ENCODE data around the gene PIK3R6. TPM values are rescaled to one million over a fixed set of nuclear protein-coding genes. Genes with fewer than 3 reads are reported as not detected.

The PIK3R6 gene
- total and polyA plus RNA-seq, 7 experiments from 2014 or later, result 0.06 to 11.3 (median 0.43) TPM

- DNase-seq (no peak), ATAC-seq (no peak)
- Mint-ChIP-seq H3K36me3 (peaks cover 15 to 60% (median 46%) of the 10 kb centered on the region in 5 donors), H3K27me3 (no peaks in the 10 kb centered on the region), H3K4me1 (peaks cover 55 to 83% (median 70%) of the 10 kb centered on the region in 7 donors), H3K27ac (peak overlapping the region; percentile 19 to 99 (median 79)), H3K9me3 (peaks cover 0 to 5% (median 0%) of the 10 kb centered on the region in 11 donors), H3K4me3 (peak overlapping the region in 5 of 10 donors; percentile 23 to 79 (median 54))
- H3K27me3 ChIP-seq (ENCODE audit: control insufficient read depth in 2 of 2, insufficient read depth in 2 of 2, low read length in 2 of 2), result no peaks in the 10 kb centered on the region
- H3K4me1 ChIP-seq (ENCODE audit: control insufficient read depth in 2 of 2, insufficient read depth in 2 of 2, low read length in 2 of 2), result peaks cover 59 to 62% of the 10 kb centered on the region in 2 donors
- no peak overlapping the region for H3K27ac ChIP-seq (ENCODE audit: low read depth, low read length)
- H3K36me3 ChIP-seq (ENCODE audit: control insufficient read depth in 2 of 3, insufficient read depth in 3 of 3, low read length in 3 of 3), result peaks cover 11 to 37% (median 16%) of the 10 kb centered on the region in 3 experiments
- POLR2A ChIA-PET, result interaction anchor here (1.1 to 1.5 kb wide), 2 partner anchors 10 to 58 kb away, joined by 3 to 4 read pairs; no protein-coding TSS in a partner anchor
- H3K4me3 ChIP-seq (ENCODE audit: low read length), result no peak overlapping the region
- CTCF ChIA-PET, result interaction anchor here (0.6 to 3.7 kb wide), 7 partner anchors 11 to 1442 kb away, joined by 3 to 13 read pairs (median 6); no protein-coding TSS in a partner anchor
- no peaks in the 10 kb centered on the region for H3K9me3 ChIP-seq (ENCODE audit: control insufficient read depth in 2 of 3, low read length in 3 of 3)
- intact Hi-C loops (cut with micrococcal nuclease), result loop anchor here (5.0 to 10.0 kb wide), 5 partner anchors 39 to 459 kb away; partner anchors contain the start of genes MFSD6L (in 1 of the 2), MYH10 (in 1 of the 2) and NDEL1 (in 1 of the 2)
Measured at GRCh38 chr17:8896087-8896486, 28.6 kb upstream of the PIK3R6 start.

GRCh38 chr17:8894673-8895578, 27.5 kb upstream of the PIK3R6 start:
- CTCF ChIA-PET, result interaction anchor here (0.7 to 3.7 kb wide), 12 partner anchors 8 to 149 kb away, joined by 3 to 13 read pairs (median 4); no protein-coding TSS in a partner anchor
- peaks cover 50% of the 10 kb centered on the region in 2 donors for H3K4me1 ChIP-seq (ENCODE audit: control insufficient read depth in 2 of 2, insufficient read depth in 2 of 2, low read length in 2 of 2)
- peak overlapping the region; percentile 12 for H3K27ac ChIP-seq (ENCODE audit: low read depth, low read length)
- Mint-ChIP-seq H3K27ac (peak overlapping the region; percentile 16 to 96 (median 70)), H3K4me1 (peaks cover 44 to 71% (median 62%) of the 10 kb centered on the region in 7 donors), H3K27me3 (no peaks in the 10 kb centered on the region), H3K9me3 (peaks cover 0 to 5% (median 0%) of the 10 kb centered on the region in 11 donors), H3K4me3 (peak overlapping the region in 6 of 10 donors; percentile 1 to 69 (median 42)), H3K36me3 (peaks cover 15 to 52% (median 43%) of the 10 kb centered on the region in 5 donors)
- H3K27me3 ChIP-seq (ENCODE audit: control insufficient read depth in 2 of 2, insufficient read depth in 2 of 2, low read length in 2 of 2), result no peaks in the 10 kb centered on the region
- no peaks in the 10 kb centered on the region for H3K9me3 ChIP-seq (ENCODE audit: control insufficient read depth in 2 of 3, low read length in 3 of 3)
- intact Hi-C loops (cut with micrococcal nuclease), result loop anchor here (5.0 to 10.0 kb wide), 5 partner anchors 38 to 458 kb away; partner anchors contain the start of genes MFSD6L (in 1 of the 2), MYH10 (in 1 of the 2) and NDEL1 (in 1 of the 2)
- no peak overlapping the region for H3K4me3 ChIP-seq (ENCODE audit: low read length)
- H3K36me3 ChIP-seq (ENCODE audit: control insufficient read depth in 2 of 3, insufficient read depth in 3 of 3, low read length in 3 of 3), result peaks cover 10 to 47% (median 23%) of the 10 kb centered on the region in 3 experiments
- peak in 6 of 9 donors; percentile 31 to 55 (median 47) for DNase-seq
- peak; percentile 33 for ATAC-seq
- POLR2A ChIA-PET, result interaction anchor here (0.7 to 1.5 kb wide), 5 partner anchors 11 to 71 kb away, joined by 3 to 6 read pairs (median 4); partner anchors contain the start of gene PIK3R5

- intact Hi-C loops (cut with micrococcal nuclease), result loop anchor here in 1 of 2 donors (10.0 kb wide), 1 partner anchor 99 kb away; the partner anchor contains the start of gene MFSD6L
- H3K27ac Mint-ChIP-seq, result peak overlapping the region in 3 of 9 donors; percentile 39 to 76 (median 44)
- no peak for ATAC-seq
- H3K27me3 Mint-ChIP-seq, result no peaks in the 10 kb centered on the region
- peaks cover 0 to 4% (median 0%) of the 10 kb centered on the region in 11 donors for H3K9me3 Mint-ChIP-seq
- Histone ChIP-seq H3K27ac (ENCODE audit: low read depth, low read length) (peak overlapping the region; percentile 12), H3K27me3 (ENCODE audit: control insufficient read depth in 2 of 2, insufficient read depth in 2 of 2, low read length in 2 of 2) (no peaks in the 10 kb centered on the region), H3K4me3 (ENCODE audit: low read length) (no peak overlapping the region), H3K4me1 (ENCODE audit: control insufficient read depth in 2 of 2, insufficient read depth in 2 of 2, low read length in 2 of 2) (peaks cover 43 to 44% of the 10 kb centered on the region in 2 donors), H3K36me3 (ENCODE audit: control insufficient read depth in 2 of 3, insufficient read depth in 3 of 3, low read length in 3 of 3) (peaks cover 17 to 54% (median 23%) of the 10 kb centered on the region in 3 experiments), H3K9me3 (ENCODE audit: control insufficient read depth in 2 of 3, low read length in 3 of 3) (no peaks in the 10 kb centered on the region)
- peaks cover 15 to 51% (median 42%) of the 10 kb centered on the region in 5 donors for H3K36me3 Mint-ChIP-seq
- peaks cover 42 to 64% (median 57%) of the 10 kb centered on the region in 7 donors for H3K4me1 Mint-ChIP-seq
- POLR2A ChIA-PET, result interaction anchor here (1.5 kb wide), 1 partner anchor 71 kb away, joined by 4 read pairs; the partner anchor contains the start of gene PIK3R5
- CTCF ChIA-PET, result interaction anchor here (0.9 to 3.7 kb wide), 5 partner anchors 9 to 108 kb away, joined by 3 to 13 read pairs (median 7); no protein-coding TSS in a partner anchor
- peak overlapping the region in 1 of 10 donors; percentile 54 for H3K4me3 Mint-ChIP-seq
- DNase-seq, result no peak
Measured at GRCh38 chr17:8894202-8894671, 26.8 kb upstream of the PIK3R6 start.

GRCh38 chr17:8893621-8894201, 26.2 kb upstream of the PIK3R6 start:
- no peak for DNase-seq
- peaks cover 17 to 59% (median 23%) of the 10 kb centered on the region in 3 experiments for H3K36me3 ChIP-seq (ENCODE audit: control insufficient read depth in 2 of 3, insufficient read depth in 3 of 3, low read length in 3 of 3)
- no peaks in the 10 kb centered on the region for H3K9me3 ChIP-seq (ENCODE audit: control insufficient read depth in 2 of 3, low read length in 3 of 3)
- intact Hi-C loops (cut with micrococcal nuclease), result loop anchor here in 1 of 2 donors (10.0 kb wide), 1 partner anchor 99 kb away; the partner anchor contains the start of gene MFSD6L
- H3K27ac ChIP-seq (ENCODE audit: low read depth, low read length), result no peak overlapping the region
- POLR2A ChIA-PET, result interaction anchor here (1.5 kb wide), 1 partner anchor 72 kb away, joined by 4 read pairs; the partner anchor contains the start of gene PIK3R5
- Mint-ChIP-seq H3K4me3 (no peak overlapping the region), H3K36me3 (peaks cover 15 to 54% (median 39%) of the 10 kb centered on the region in 5 donors), H3K9me3 (peaks cover 0 to 2% (median 0%) of the 10 kb centered on the region in 11 donors), H3K27ac (peak overlapping the region in 3 of 9 donors; percentile 36 to 79 (median 56)), H3K4me1 (peaks cover 38 to 59% (median 51%) of the 10 kb centered on the region in 7 donors), H3K27me3 (no peaks in the 10 kb centered on the region)
- peaks cover 40% of the 10 kb centered on the region in 2 donors for H3K4me1 ChIP-seq (ENCODE audit: control insufficient read depth in 2 of 2, insufficient read depth in 2 of 2, low read length in 2 of 2)
- no peaks in the 10 kb centered on the region for H3K27me3 ChIP-seq (ENCODE audit: control insufficient read depth in 2 of 2, insufficient read depth in 2 of 2, low read length in 2 of 2)
- ATAC-seq, result no peak
- no peak overlapping the region for H3K4me3 ChIP-seq (ENCODE audit: low read length)
- CTCF ChIA-PET, result interaction anchor here (1.8 to 3.7 kb wide), 3 partner anchors 69 to 108 kb away, joined by 4 to 13 read pairs (median 11); no protein-coding TSS in a partner anchor

GRCh38 chr17:8893059-8893458, 25.6 kb upstream of the PIK3R6 start:
- Histone ChIP-seq H3K9me3 (ENCODE audit: control insufficient read depth in 2 of 3, low read length in 3 of 3) (no peaks in the 10 kb centered on the region), H3K27ac (ENCODE audit: low read depth, low read length) (no peak overlapping the region), H3K4me3 (ENCODE audit: low read length) (no peak overlapping the region), H3K36me3 (ENCODE audit: control insufficient read depth in 2 of 3, insufficient read depth in 3 of 3, low read length in 3 of 3) (peaks cover 17 to 66% (median 23%) of the 10 kb centered on the region in 3 experiments), H3K4me1 (ENCODE audit: control insufficient read depth in 2 of 2, insufficient read depth in 2 of 2, low read length in 2 of 2) (peaks cover 34% of the 10 kb centered on the region in 2 donors), H3K27me3 (ENCODE audit: control insufficient read depth in 2 of 2, insufficient read depth in 2 of 2, low read length in 2 of 2) (no peaks in the 10 kb centered on the region)
- POLR2A ChIA-PET, result interaction anchor here (0.6 kb wide), 1 partner anchor 95 kb away, joined by 3 read pairs; no protein-coding TSS in a partner anchor
- intact Hi-C loops (cut with micrococcal nuclease), result loop anchor here in 1 of 2 donors (10.0 kb wide), 1 partner anchor 98 kb away; the partner anchor contains the start of gene MFSD6L
- Mint-ChIP-seq H3K9me3 (peaks cover 0 to 2% (median 0%) of the 10 kb centered on the region in 11 donors), H3K36me3 (peaks cover 15 to 51% (median 34%) of the 10 kb centered on the region in 5 donors), H3K27me3 (no peaks in the 10 kb centered on the region), H3K4me1 (peaks cover 31 to 52% (median 45%) of the 10 kb centered on the region in 7 donors), H3K4me3 (no peak overlapping the region), H3K27ac (peak overlapping the region in 3 of 9 donors; percentile 32 to 69 (median 41))
- CTCF ChIA-PET, result interaction anchor here (3.7 kb wide), 1 partner anchor 105 kb away, joined by 11 read pairs; no protein-coding TSS in a partner anchor
- no peak for ATAC-seq
- DNase-seq, result no peak

Data from naive thymus-derived CD4-positive, alpha-beta T cell (primary cell).